Measurements from ENCODE around the gene WIPI1.

GRCh38 chr17:68460146-68460545 lies 2.9 kb upstream of the WIPI1 start:
- TF ChIP-seq CTCF (IDR thresholded peaks at IDR 0.05; ENCODE audit: poor library complexity) = no peak
- no peak for TF ChIP-seq EZH2 (IDR thresholded peaks at IDR 0.05; ENCODE audit: borderline replicate concordance)
- no peak for TF ChIP-seq EZH2phosphoT487 (IDR thresholded peaks at IDR 0.05; ENCODE audit: low read depth, severe bottlenecking, unreplicated experiment)
